ENCODE data around the gene CD160. TPM values are rescaled to one million over a fixed set of nuclear protein-coding genes. Genes with fewer than 3 reads are reported as not detected.

Gene CD160
- total RNA-seq, 2 donors from 2014 or later: not detected

GRCh38 chr1:145777357-145778145, 58.3 kb downstream of the CD160 start:
- Histone ChIP-seq H3K4me1 (replicated peaks) (no peaks in the 10 kb centered on the region), H3K9me3 (no peaks in the 10 kb centered on the region), H3K27me3 (replicated peaks; ENCODE audit: insufficient read depth) (no peaks in the 10 kb centered on the region), H3K4me3 (no peak overlapping the region), H3K36me3 (no peaks in the 10 kb centered on the region), H3K27ac (no peak overlapping the region)
- DNase-seq (ENCODE audit: low spot score): no peak
- intact Hi-C loops (cut with DNase I): no loop called here
- 82% methylated on average over 1 of the region's 1 CpG for WGBS
- TF ChIP-seq POLR2A (IDR thresholded peaks at IDR 0.05) (no peak), POLR2AphosphoS5 (IDR thresholded peaks at IDR 0.05) (no peak), CTCF (IDR thresholded peaks at IDR 0.05) (no peak)

- DNase-seq (ENCODE audit: low spot score): no peak
- intact Hi-C loops (cut with DNase I): no loop called here
- H3K4me3 ChIP-seq: no peak overlapping the region
- no peaks in the 10 kb centered on the region for H3K27me3 ChIP-seq (replicated peaks; ENCODE audit: insufficient read depth)
- no peak overlapping the region for H3K27ac ChIP-seq
- H3K4me1 ChIP-seq (replicated peaks): no peaks in the 10 kb centered on the region
- 95% methylated on average over 1 of the region's 1 CpG for WGBS
- H3K9me3 ChIP-seq: no peaks in the 10 kb centered on the region
- H3K36me3 ChIP-seq: no peaks in the 10 kb centered on the region
- no peak for TF ChIP-seq POLR2AphosphoS5 (IDR thresholded peaks at IDR 0.05)
- no peak for TF ChIP-seq POLR2A (IDR thresholded peaks at IDR 0.05)
- TF ChIP-seq CTCF (IDR thresholded peaks at IDR 0.05): no peak
Measured at GRCh38 chr1:145778146-145778540, 58.8 kb downstream of the CD160 start.

- H3K4me1 ChIP-seq (replicated peaks): no peaks in the 10 kb centered on the region
- H3K4me3 ChIP-seq: no peak overlapping the region
- peak; percentile 49 for TF ChIP-seq POLR2AphosphoS5 (IDR thresholded peaks at IDR 0.05)
- no peak for TF ChIP-seq CTCF (IDR thresholded peaks at IDR 0.05)
- TF ChIP-seq POLR2A (IDR thresholded peaks at IDR 0.05): no peak
- DNase-seq (ENCODE audit: low spot score): no peak
- H3K27me3 ChIP-seq (replicated peaks; ENCODE audit: insufficient read depth): no peaks in the 10 kb centered on the region
- intact Hi-C loops (cut with DNase I): no loop called here
- H3K36me3 ChIP-seq: no peaks in the 10 kb centered on the region
- WGBS: 69% methylated on average over 10 of the region's 10 CpGs
- peak overlapping the region; percentile 10 to 41 for H3K27ac ChIP-seq
- H3K9me3 ChIP-seq: no peaks in the 10 kb centered on the region
Measured at GRCh38 chr1:145782272-145783099, 63.2 kb downstream of the CD160 start.

GRCh38 chr1:145784409-145784808, 65.1 kb downstream of the CD160 start:
- WGBS: 68% methylated on average over 3 of the region's 3 CpGs
- no peaks in the 10 kb centered on the region for H3K36me3 ChIP-seq
- no peak for DNase-seq (ENCODE audit: low spot score)
- H3K27me3 ChIP-seq (replicated peaks; ENCODE audit: insufficient read depth): no peaks in the 10 kb centered on the region
- no peaks in the 10 kb centered on the region for H3K9me3 ChIP-seq
- TF ChIP-seq POLR2AphosphoS5 (IDR thresholded peaks at IDR 0.05): no peak
- peak overlapping the region in 1 of 2 donors; percentile 12 for H3K27ac ChIP-seq
- no peaks in the 10 kb centered on the region for H3K4me1 ChIP-seq (replicated peaks)
- intact Hi-C loops (cut with DNase I): no loop called here
- no peak overlapping the region for H3K4me3 ChIP-seq

GRCh38 chr1:145785547-145785946, 66.2 kb downstream of the CD160 start:
- intact Hi-C loops (cut with DNase I): no loop called here
- H3K4me3 ChIP-seq: no peak overlapping the region
- no peaks in the 10 kb centered on the region for H3K4me1 ChIP-seq (replicated peaks)
- H3K27ac ChIP-seq: no peak overlapping the region
- no peak for DNase-seq (ENCODE audit: low spot score)
- 38% methylated on average over 1 of the region's 1 CpG for WGBS
- no peaks in the 10 kb centered on the region for H3K9me3 ChIP-seq
- no peaks in the 10 kb centered on the region for H3K36me3 ChIP-seq
- no peaks in the 10 kb centered on the region for H3K27me3 ChIP-seq (replicated peaks; ENCODE audit: insufficient read depth)
- TF ChIP-seq POLR2AphosphoS5 (IDR thresholded peaks at IDR 0.05): no peak
- no peak for TF ChIP-seq CTCF (IDR thresholded peaks at IDR 0.05)
- no peak for TF ChIP-seq POLR2A (IDR thresholded peaks at IDR 0.05)

Data from prostate gland (tissue), 2 donors.